Caco-2 (cell line): ENCODE data around the gene PSMD9. TPM values are rescaled to one million over a fixed set of nuclear protein-coding genes. Genes with fewer than 3 reads are reported as not detected.

ENCODE experiments used
- BruUV-seq: library from RNA; stranded (reverse); fragments of 400-500 nt; replicated peaks from 2 replicates; lab custom pipeline; 2021; lab: Mats Ljungman, UMichigan
- CTCF ChIA-PET: fragments of 300-600 bp; sonication (Branson Sonifier 250); formaldehyde crosslinking; loops from one replicate; lab custom pipeline; 2022; ENCODE audit warnings: antibody characterized with exemption; lab: Charles Lee
- POLR2A ChIA-PET: fragments of 300-600 bp; sonication (Branson Sonifier 250); formaldehyde crosslinking; loops from one replicate; lab custom pipeline; 2022; ENCODE audit warnings: antibody characterized with exemption; lab: Charles Lee
- DNase-seq, 2 experiments: peaks; one replicate each; pipeline versions ENCODE4 v3.0.0 to v3.0.0-alpha.2; 2020 to 2022
- H3K27me3 ChIP-seq: replicated peaks from 2 replicates; pipeline ENCODE4 v1.6.0; 2011; ENCODE audit warnings: low read length; ENCODE audit not compliant: control insufficient read depth, insufficient read depth
- H3K36me3 ChIP-seq: 2 replicates; pipeline ENCODE4 v1.5.1; 2011; ENCODE audit warnings: low read length; ENCODE audit not compliant: control insufficient read depth, insufficient read depth
- H3K4me1 ChIP-seq: fragments of 250-450 bp; sonication (Bioruptor Pico); 2 replicates; pipeline ENCODE4 v1.5.1; 2020; ENCODE audit warnings: mild to moderate bottlenecking
- H3K4me3 ChIP-seq: 2 replicates; pipeline ENCODE4 v1.5.1; 2011; ENCODE audit warnings: low read depth, mild to moderate bottlenecking, control low read depth, low read length
- H3K9me3 ChIP-seq: fragments of 250-450 bp; sonication (Bioruptor Pico); 2 replicates; pipeline ENCODE4 v1.5.1; 2020; ENCODE audit warnings: mild to moderate bottlenecking, moderate library complexity
- H3K27ac Mint-ChIP-seq: one replicate; pipeline ENCODE4 v1.8.0; 2022; ENCODE audit warnings: mixed read lengths; ENCODE audit not compliant: unreplicated experiment
- H3K27me3 Mint-ChIP-seq: one replicate; pipeline ENCODE4 v1.8.0; 2022; ENCODE audit warnings: mixed read lengths; ENCODE audit not compliant: insufficient read depth, unreplicated experiment
- H3K36me3 Mint-ChIP-seq: one replicate; pipeline ENCODE4 v1.8.0; 2022; ENCODE audit warnings: mild to moderate bottlenecking, mixed read lengths; ENCODE audit not compliant: insufficient read depth, unreplicated experiment
- H3K4me1 Mint-ChIP-seq: one replicate; pipeline ENCODE4 v1.8.0; 2022; ENCODE audit warnings: low read depth, mixed read lengths; ENCODE audit not compliant: unreplicated experiment
- H3K4me3 Mint-ChIP-seq: one replicate; pipeline ENCODE4 v1.8.0; 2022; ENCODE audit warnings: mild to moderate bottlenecking, moderate library complexity, mixed read lengths; ENCODE audit not compliant: unreplicated experiment
- H3K9me3 Mint-ChIP-seq: one replicate; pipeline ENCODE4 v1.8.0; 2022; ENCODE audit warnings: mixed read lengths; ENCODE audit not compliant: unreplicated experiment
- intact Hi-C: fragments of 100-400 bp; cut with micrococcal nuclease; formaldehyde crosslinking; loops from one replicate; pipeline ENCODE4 v1.10.0; 2022; ENCODE audit not compliant: unreplicated experiment
- total RNA-seq: library from RNA; stranded (reverse); gene quantifications from 2 replicates; pipeline ENCODE4 v1.2.3, GENCODE V29; 2022
- TF ChIP-seq, protein P1 (sequence below), 2 experiments: fragments of 200-600 bp in 1 of 2; IDR thresholded peaks; 1 replicate in 1 of 2; 2 replicates in 1 of 2; pipeline versions ENCODE4 v1.5.1 to v1.8.0; 2011 to 2022; ENCODE audit warnings: antibody characterized with exemption in 1 of 2, control low read depth in 1 of 2, inconsistent platforms in 1 of 2, low read depth in 1 of 2, low read length in 1 of 2, mild to moderate bottlenecking in 1 of 2, moderate library complexity in 1 of 2; ENCODE audit not compliant: insufficient read depth in 1 of 2, severe bottlenecking in 1 of 2, unreplicated experiment in 1 of 2

Gene PSMD9
- total RNA-seq, 1 experiment from 2014 or later, result 53.0 TPM

DNA sequence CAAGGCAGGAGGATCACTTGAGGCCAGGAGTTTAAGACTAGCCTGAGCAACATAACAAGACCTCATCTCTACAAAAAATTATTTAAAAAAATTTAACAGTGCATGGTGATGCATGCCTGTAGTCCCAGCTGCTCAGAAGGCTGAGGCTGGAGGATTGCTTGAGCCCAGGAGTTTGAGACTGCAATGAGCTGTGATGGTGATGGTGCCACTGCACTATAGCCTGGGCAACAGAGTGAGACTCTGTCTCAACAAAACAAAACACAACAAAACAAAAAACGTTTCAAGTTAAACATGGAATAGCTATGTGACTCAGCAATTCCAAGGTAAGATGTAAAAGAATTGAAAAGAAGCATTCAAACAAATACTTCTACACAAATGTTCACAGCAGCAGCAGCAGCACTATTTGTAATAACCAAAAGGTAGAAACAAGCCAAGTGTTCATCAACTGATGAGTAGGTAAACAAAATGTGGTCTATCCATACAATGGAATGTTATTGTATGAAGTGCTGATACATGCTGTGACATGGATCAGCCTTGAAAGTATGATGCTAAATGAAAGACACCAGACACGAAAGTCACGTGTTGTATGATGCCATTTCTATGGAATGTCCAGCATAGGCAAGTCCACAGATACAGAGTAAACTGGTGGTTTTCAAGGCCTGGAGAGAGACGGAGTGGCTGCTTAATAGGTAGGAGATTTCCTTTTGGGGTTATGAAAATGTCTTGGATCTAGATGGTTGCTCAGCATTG lies 61.2 kb downstream of the PSMD9 start:
- ChIA-PET POLR2A (no interaction called here), CTCF (no interaction called here)
- Mint-ChIP-seq H3K4me3 (no peak overlapping the region), H3K9me3 (peaks cover 12% of the 10 kb centered on the region), H3K27ac (no peak overlapping the region), H3K4me1 (no peaks in the 10 kb centered on the region), H3K27me3 (no peaks in the 10 kb centered on the region), H3K36me3 (no peaks in the 10 kb centered on the region)
- Histone ChIP-seq H3K36me3 (no peaks in the 10 kb centered on the region), H3K27me3 (no peaks in the 10 kb centered on the region), H3K9me3 (no peaks in the 10 kb centered on the region), H3K4me1 (no peaks in the 10 kb centered on the region), H3K4me3 (no peak overlapping the region)
- no TSS peak for BruUV-seq
- TF ChIP-seq, protein P1, sequence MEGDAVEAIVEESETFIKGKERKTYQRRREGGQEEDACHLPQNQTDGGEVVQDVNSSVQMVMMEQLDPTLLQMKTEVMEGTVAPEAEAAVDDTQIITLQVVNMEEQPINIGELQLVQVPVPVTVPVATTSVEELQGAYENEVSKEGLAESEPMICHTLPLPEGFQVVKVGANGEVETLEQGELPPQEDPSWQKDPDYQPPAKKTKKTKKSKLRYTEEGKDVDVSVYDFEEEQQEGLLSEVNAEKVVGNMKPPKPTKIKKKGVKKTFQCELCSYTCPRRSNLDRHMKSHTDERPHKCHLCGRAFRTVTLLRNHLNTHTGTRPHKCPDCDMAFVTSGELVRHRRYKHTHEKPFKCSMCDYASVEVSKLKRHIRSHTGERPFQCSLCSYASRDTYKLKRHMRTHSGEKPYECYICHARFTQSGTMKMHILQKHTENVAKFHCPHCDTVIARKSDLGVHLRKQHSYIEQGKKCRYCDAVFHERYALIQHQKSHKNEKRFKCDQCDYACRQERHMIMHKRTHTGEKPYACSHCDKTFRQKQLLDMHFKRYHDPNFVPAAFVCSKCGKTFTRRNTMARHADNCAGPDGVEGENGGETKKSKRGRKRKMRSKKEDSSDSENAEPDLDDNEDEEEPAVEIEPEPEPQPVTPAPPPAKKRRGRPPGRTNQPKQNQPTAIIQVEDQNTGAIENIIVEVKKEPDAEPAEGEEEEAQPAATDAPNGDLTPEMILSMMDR (IDR thresholded peaks at IDR 0.05; ENCODE audit: insufficient read depth in 1 of 2, low read depth in 1 of 2, low read length in 1 of 2, severe bottlenecking in 1 of 2, unreplicated experiment in 1 of 2), result no peak
- intact Hi-C loops, result loop anchor here (10.0 kb wide), 1 partner anchor 65 kb away; no protein-coding TSS in a partner anchor
- DNase-seq, result no peak

GRCh38 chr12:121953117-121953692 lies 64.6 kb downstream of the PSMD9 start:
- intact Hi-C loops, result loop anchor here (10.0 kb wide), 1 partner anchor 62 kb away; no protein-coding TSS in a partner anchor
- H3K36me3 Mint-ChIP-seq, result no peaks in the 10 kb centered on the region

GRCh38 chr12:121953695-121954094 lies 65.1 kb downstream of the PSMD9 start:
- POLR2A ChIA-PET, result no interaction called here
- Histone ChIP-seq H3K4me1 (no peaks in the 10 kb centered on the region), H3K4me3 (no peak overlapping the region), H3K27me3 (no peaks in the 10 kb centered on the region), H3K9me3 (no peaks in the 10 kb centered on the region), H3K36me3 (no peaks in the 10 kb centered on the region)
- no TSS peak for BruUV-seq
- Mint-ChIP-seq H3K4me1 (no peaks in the 10 kb centered on the region), H3K36me3 (no peaks in the 10 kb centered on the region), H3K27me3 (no peaks in the 10 kb centered on the region), H3K9me3 (no peaks in the 10 kb centered on the region), H3K4me3 (no peak overlapping the region), H3K27ac (no peak overlapping the region)
- CTCF ChIA-PET, result no interaction called here
- TF ChIP-seq, protein P1 (IDR thresholded peaks at IDR 0.05; ENCODE audit: insufficient read depth in 1 of 2, low read depth in 1 of 2, low read length in 1 of 2, severe bottlenecking in 1 of 2, unreplicated experiment in 1 of 2), result no peak
- intact Hi-C loops, result loop anchor here (10.0 kb wide), 1 partner anchor 61 kb away; no protein-coding TSS in a partner anchor
- DNase-seq, result no peak

More at GRCh38 chr12:121953117-121953692, 64.6 kb downstream of the PSMD9 start:
- H3K4me1 Mint-ChIP-seq, result no peaks in the 10 kb centered on the region
- no peak for DNase-seq
- ChIA-PET POLR2A (no interaction called here), CTCF (no interaction called here)
- H3K27ac Mint-ChIP-seq, result no peak overlapping the region
- H3K9me3 ChIP-seq, result no peaks in the 10 kb centered on the region
- TF ChIP-seq, protein P1 (IDR thresholded peaks at IDR 0.05; ENCODE audit: insufficient read depth in 1 of 2, low read depth in 1 of 2, low read length in 1 of 2, severe bottlenecking in 1 of 2, unreplicated experiment in 1 of 2), result no peak
- H3K27me3 Mint-ChIP-seq, result no peaks in the 10 kb centered on the region
- no peaks in the 10 kb centered on the region for H3K36me3 ChIP-seq
- no peaks in the 10 kb centered on the region for H3K9me3 Mint-ChIP-seq
- no peak overlapping the region for H3K4me3 ChIP-seq
- H3K4me3 Mint-ChIP-seq, result no peak overlapping the region
- BruUV-seq, result no TSS peak
- no peaks in the 10 kb centered on the region for H3K4me1 ChIP-seq
- no peaks in the 10 kb centered on the region for H3K27me3 ChIP-seq
